ENCODE measurements around the gene FCMR. TPM values are rescaled to one million over a fixed set of nuclear protein-coding genes. Genes with fewer than 3 reads are reported as not detected.
A peak's percentile ranks its signal among the peaks of the same experiment; 100 is the strongest.

The FCMR gene
- 1 to 10 TPM; 1.3 to 5.0 TPM for total RNA-seq

GRCh38 chr1:206921772-206922265 is at the start of gene FCMR:
FCMR (minus strand) TSS chr1:206921941; CDS start chr1:206921854, 87 bp downstream.
- DNase-seq (ENCODE audit: low spot score), result no peak
- Histone ChIP-seq H3K9me3 (no peaks in the 10 kb centered on the region), H3K4me1 (peaks cover 0 to 4% of the 10 kb centered on the region in 2 donors), H3K4me3 (no peak within 1 kb of the TSS), H3K27ac (peak within 1 kb of the TSS in 1 of 2 donors; percentile 16), H3K27me3 (no peaks in the 10 kb centered on the region), H3K36me3 (no peaks in the 10 kb centered on the region)
- no peak for TF ChIP-seq CTCF (IDR thresholded peaks at IDR 0.05)

- H3K9me3 ChIP-seq, result no peaks in the 10 kb centered on the region
- no peaks in the 10 kb centered on the region for H3K36me3 ChIP-seq
- H3K4me3 ChIP-seq, result no peak overlapping the region
- no peak for DNase-seq (ENCODE audit: low spot score)
- no peak for TF ChIP-seq CTCF (IDR thresholded peaks at IDR 0.05)
- no peak overlapping the region for H3K27ac ChIP-seq
- H3K4me1 ChIP-seq, result no peaks in the 10 kb centered on the region
- H3K27me3 ChIP-seq, result no peaks in the 10 kb centered on the region
Measured at GRCh38 chr1:206971029-206971655, 49.4 kb upstream of the FCMR start.

GRCh38 chr1:206970446-206970845 is 48.7 kb upstream of the FCMR start, which contains the start of gene FCAMR:
FCAMR (minus strand) TSS chr1:206970460; CDS start chr1:206970125, 335 bp downstream.
- H3K27ac ChIP-seq, result no peak within 1 kb of the TSS
- no peaks in the 10 kb centered on the region for H3K4me1 ChIP-seq
- H3K4me3 ChIP-seq, result no peak within 1 kb of the TSS
- H3K27me3 ChIP-seq, result no peaks in the 10 kb centered on the region
- no peaks in the 10 kb centered on the region for H3K36me3 ChIP-seq
- no peaks in the 10 kb centered on the region for H3K9me3 ChIP-seq
- no peak for TF ChIP-seq CTCF (IDR thresholded peaks at IDR 0.05)
- no peak for DNase-seq (ENCODE audit: low spot score)

- Histone ChIP-seq H3K4me1 (no peaks in the 10 kb centered on the region), H3K36me3 (no peaks in the 10 kb centered on the region), H3K27me3 (no peaks in the 10 kb centered on the region), H3K27ac (no peak overlapping the region), H3K4me3 (no peak overlapping the region), H3K9me3 (no peaks in the 10 kb centered on the region)
- no peak for TF ChIP-seq CTCF (IDR thresholded peaks at IDR 0.05)
- DNase-seq (ENCODE audit: low spot score), result no peak
Measured at GRCh38 chr1:206969090-206969489, 47.3 kb upstream of the FCMR start.

GRCh38 chr1:206967096-206967849 is 45.5 kb upstream of the FCMR start:
- Histone ChIP-seq H3K27ac (no peak overlapping the region), H3K27me3 (no peaks in the 10 kb centered on the region), H3K36me3 (no peaks in the 10 kb centered on the region), H3K4me1 (no peaks in the 10 kb centered on the region), H3K4me3 (no peak overlapping the region), H3K9me3 (no peaks in the 10 kb centered on the region)
- no peak for DNase-seq (ENCODE audit: low spot score)
- no peak for TF ChIP-seq CTCF (IDR thresholded peaks at IDR 0.05)

Data from right atrium auricular region (tissue), 2 donors.